ENCODE results near the gene TNS1. TPM values are rescaled to one million over a fixed set of nuclear protein-coding genes. Genes with fewer than 3 reads are reported as not detected.
"Not testable (repeated sequence)": the region's sequence is repeated elsewhere in the genome, so short reads cannot be mapped to it uniquely, and the experiment has no call there.

The TNS1 gene
- polyA plus RNA-seq, 3 donors, result 0.26 to 1.6 (median 1.5) TPM

- H3K27ac Mint-ChIP-seq, result peak overlapping the region in 4 of 7 donors; percentile 8 to 65 (median 32)
- peaks cover 0 to 7% (median 1%) of the 10 kb centered on the region in 3 donors for H3K27me3 Mint-ChIP-seq (ENCODE audit: low read depth in 3 of 3)
- Histone ChIP-seq H2AFZ (ENCODE audit: insufficient read depth, low read depth, low read length, poor library complexity, severe bottlenecking) (no peak overlapping the region), H3K36me3 (replicated peaks in 1 of 2; ENCODE audit: control insufficient read depth in 1 of 2, insufficient read depth in 2 of 2, low read length in 2 of 2) (no peaks in the 10 kb centered on the region), H3K4me2 (replicated peaks; ENCODE audit: extremely low read depth, low read length, poor library complexity, severe bottlenecking) (peak overlapping the region; percentile 41), H3K9me3 (replicated peaks in 1 of 2; ENCODE audit: control insufficient read depth in 1 of 2, insufficient read depth in 1 of 2, low read length in 2 of 2) (no peaks in the 10 kb centered on the region), H3K27me3 (ENCODE audit: control insufficient read depth in 2 of 2, insufficient read depth in 2 of 2, low read length in 2 of 2) (no peaks in the 10 kb centered on the region), H3K79me2 (ENCODE audit: insufficient read depth, low read length) (peaks cover 34% of the 10 kb centered on the region), H4K20me1 (ENCODE audit: insufficient read depth, low read length) (no peaks in the 10 kb centered on the region), H3K4me3 (replicated peaks in 1 of 3; ENCODE audit: low read depth in 2 of 3, low read length in 3 of 3) (peak overlapping the region in 1 of 3 experiments; percentile 25), H3K9ac (ENCODE audit: insufficient read depth, low read length, poor library complexity, severe bottlenecking) (no peak overlapping the region), H3K27ac (ENCODE audit: low read depth in 1 of 2, low read length in 2 of 2) (peak overlapping the region in 1 of 2 donors; percentile 7), H3K4me1 (ENCODE audit: control insufficient read depth in 1 of 2, insufficient read depth in 2 of 2, low read length in 2 of 2) (peaks cover 40 to 50% of the 10 kb centered on the region in 2 donors)
- WGBS (ENCODE audit: insufficient coverage), result 77% methylated on average over 4 of the region's 7 CpGs
- intact Hi-C loops (cut with micrococcal nuclease), result loop anchor here in 1 of 2 donors (10.0 kb wide), 1 partner anchor 45 kb away; the partner anchor contains the start of gene RUFY4
- peak overlapping the region in 1 of 2 donors; percentile 80 for H3K4me3 Mint-ChIP-seq
- peaks cover 0 to 3% of the 10 kb centered on the region in 2 donors for H3K36me3 Mint-ChIP-seq
- TF ChIP-seq, protein P1, sequence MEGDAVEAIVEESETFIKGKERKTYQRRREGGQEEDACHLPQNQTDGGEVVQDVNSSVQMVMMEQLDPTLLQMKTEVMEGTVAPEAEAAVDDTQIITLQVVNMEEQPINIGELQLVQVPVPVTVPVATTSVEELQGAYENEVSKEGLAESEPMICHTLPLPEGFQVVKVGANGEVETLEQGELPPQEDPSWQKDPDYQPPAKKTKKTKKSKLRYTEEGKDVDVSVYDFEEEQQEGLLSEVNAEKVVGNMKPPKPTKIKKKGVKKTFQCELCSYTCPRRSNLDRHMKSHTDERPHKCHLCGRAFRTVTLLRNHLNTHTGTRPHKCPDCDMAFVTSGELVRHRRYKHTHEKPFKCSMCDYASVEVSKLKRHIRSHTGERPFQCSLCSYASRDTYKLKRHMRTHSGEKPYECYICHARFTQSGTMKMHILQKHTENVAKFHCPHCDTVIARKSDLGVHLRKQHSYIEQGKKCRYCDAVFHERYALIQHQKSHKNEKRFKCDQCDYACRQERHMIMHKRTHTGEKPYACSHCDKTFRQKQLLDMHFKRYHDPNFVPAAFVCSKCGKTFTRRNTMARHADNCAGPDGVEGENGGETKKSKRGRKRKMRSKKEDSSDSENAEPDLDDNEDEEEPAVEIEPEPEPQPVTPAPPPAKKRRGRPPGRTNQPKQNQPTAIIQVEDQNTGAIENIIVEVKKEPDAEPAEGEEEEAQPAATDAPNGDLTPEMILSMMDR (IDR thresholded peaks at IDR 0.05), result no peak
- DNase-seq, result peak; percentile 26 to 57 (median 36)
- no peaks in the 10 kb centered on the region for H3K9me3 Mint-ChIP-seq
- peaks cover 48% of the 10 kb centered on the region for H3K4me1 Mint-ChIP-seq
Measured at GRCh38 chr2:218019411-218020060, 16.7 kb upstream of the TNS1 start.

DNA sequence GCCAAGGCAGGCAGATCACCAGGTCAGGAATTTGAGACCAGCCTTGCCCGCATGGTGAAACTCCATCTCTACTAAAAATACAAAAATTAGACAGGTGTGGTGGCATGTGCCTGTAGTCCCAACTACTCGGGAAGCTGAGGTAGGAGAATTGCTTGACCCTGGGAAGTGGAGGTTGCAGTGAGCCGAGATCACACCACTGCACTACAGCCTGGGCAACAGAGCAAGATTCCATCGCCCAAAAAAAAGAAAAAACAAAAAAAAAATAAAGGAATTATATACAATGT lies 16.0 kb upstream of the TNS1 start:
- not testable (repeated sequence) for H3K27me3 ChIP-seq (ENCODE audit: control insufficient read depth in 2 of 2, insufficient read depth in 2 of 2, low read length in 2 of 2); H3K9ac ChIP-seq (ENCODE audit: insufficient read depth, low read length, poor library complexity, severe bottlenecking); H3K36me3 Mint-ChIP-seq; H3K36me3 ChIP-seq (replicated peaks in 1 of 2; ENCODE audit: control insufficient read depth in 1 of 2, insufficient read depth in 2 of 2, low read length in 2 of 2); H4K20me1 ChIP-seq (ENCODE audit: insufficient read depth, low read length); H2AFZ ChIP-seq (ENCODE audit: insufficient read depth, low read depth, low read length, poor library complexity, severe bottlenecking); H3K4me3 Mint-ChIP-seq; H3K4me2 ChIP-seq (replicated peaks; ENCODE audit: extremely low read depth, low read length, poor library complexity, severe bottlenecking); H3K27ac ChIP-seq (ENCODE audit: low read depth in 1 of 2, low read length in 2 of 2); DNase-seq; H3K9me3 Mint-ChIP-seq; H3K4me3 ChIP-seq (replicated peaks in 1 of 3; ENCODE audit: low read depth in 2 of 3, low read length in 3 of 3); H3K9me3 ChIP-seq (replicated peaks in 1 of 2; ENCODE audit: control insufficient read depth in 1 of 2, insufficient read depth in 1 of 2, low read length in 2 of 2); H3K27ac Mint-ChIP-seq
- intact Hi-C loops (cut with micrococcal nuclease), result loop anchor here in 1 of 2 donors (10.0 kb wide), 1 partner anchor 46 kb away; the partner anchor contains the start of gene RUFY4
- peaks cover 0 to 10% (median 1%) of the 10 kb centered on the region in 3 donors for H3K27me3 Mint-ChIP-seq (ENCODE audit: low read depth in 3 of 3)
- no CpG with 5 or more reads among the region's 4 CpGs for WGBS (ENCODE audit: insufficient coverage)
- Histone ChIP-seq H3K79me2 (ENCODE audit: insufficient read depth, low read length) (peaks cover 32% of the 10 kb centered on the region), H3K4me1 (ENCODE audit: control insufficient read depth in 1 of 2, insufficient read depth in 2 of 2, low read length in 2 of 2) (peaks cover 40 to 50% of the 10 kb centered on the region in 2 donors)
- H3K4me1 Mint-ChIP-seq, result peaks cover 49% of the 10 kb centered on the region

All from CD14-positive monocyte (primary cell).